ENCODE results near the gene ATP6V1F.

GRCh38 chr7:128900237-128900636, 37.6 kb downstream of the ATP6V1F start:
- TF ChIP-seq POLR2A (IDR thresholded peaks at IDR 0.05) = no peak
- TF ChIP-seq, protein P1, sequence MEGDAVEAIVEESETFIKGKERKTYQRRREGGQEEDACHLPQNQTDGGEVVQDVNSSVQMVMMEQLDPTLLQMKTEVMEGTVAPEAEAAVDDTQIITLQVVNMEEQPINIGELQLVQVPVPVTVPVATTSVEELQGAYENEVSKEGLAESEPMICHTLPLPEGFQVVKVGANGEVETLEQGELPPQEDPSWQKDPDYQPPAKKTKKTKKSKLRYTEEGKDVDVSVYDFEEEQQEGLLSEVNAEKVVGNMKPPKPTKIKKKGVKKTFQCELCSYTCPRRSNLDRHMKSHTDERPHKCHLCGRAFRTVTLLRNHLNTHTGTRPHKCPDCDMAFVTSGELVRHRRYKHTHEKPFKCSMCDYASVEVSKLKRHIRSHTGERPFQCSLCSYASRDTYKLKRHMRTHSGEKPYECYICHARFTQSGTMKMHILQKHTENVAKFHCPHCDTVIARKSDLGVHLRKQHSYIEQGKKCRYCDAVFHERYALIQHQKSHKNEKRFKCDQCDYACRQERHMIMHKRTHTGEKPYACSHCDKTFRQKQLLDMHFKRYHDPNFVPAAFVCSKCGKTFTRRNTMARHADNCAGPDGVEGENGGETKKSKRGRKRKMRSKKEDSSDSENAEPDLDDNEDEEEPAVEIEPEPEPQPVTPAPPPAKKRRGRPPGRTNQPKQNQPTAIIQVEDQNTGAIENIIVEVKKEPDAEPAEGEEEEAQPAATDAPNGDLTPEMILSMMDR (IDR thresholded peaks at IDR 0.05) = no peak
